Amniotic stem cell (primary cell): ENCODE results near the gene STK39.

Experiments used
- DNase-seq: peaks from one replicate; lab custom pipeline; 2025; lab: John Stamatoyannopoulos, UW

STK39 gene

GRCh38 chr2:168158586-168158985, 88.8 kb downstream of the STK39 start:
- no peak for DNase-seq

- DNase-seq = no peak
Observed at GRCh38 chr2:168157926-168158325, 89.5 kb downstream of the STK39 start.

GRCh38 chr2:168157070-168157469, 90.3 kb downstream of the STK39 start:
- DNase-seq = no peak

- no peak for DNase-seq
Observed at GRCh38 chr2:168156661-168157060, 90.7 kb downstream of the STK39 start.

- no peak for DNase-seq
Observed at GRCh38 chr2:168155680-168156079, 91.7 kb downstream of the STK39 start.

GRCh38 chr2:168155046-168155445, 92.3 kb downstream of the STK39 start:
- DNase-seq = no peak

GRCh38 chr2:168152902-168153530, 94.4 kb downstream of the STK39 start:
- DNase-seq = no peak

- no peak for DNase-seq
Observed at GRCh38 chr2:168149986-168150385, 97.4 kb downstream of the STK39 start.

- DNase-seq = no peak
Observed at GRCh38 chr2:168149150-168149974, 98.0 kb downstream of the STK39 start.

- no peak for DNase-seq
Observed at GRCh38 chr2:168147830-168148794, 99.3 kb downstream of the STK39 start.

GRCh38 chr2:168146892-168147810, 100.2 kb downstream of the STK39 start:
- no peak for DNase-seq

GRCh38 chr2:168145426-168146310, 101.7 kb downstream of the STK39 start:
- DNase-seq = no peak

GRCh38 chr2:168145011-168145410, 102.4 kb downstream of the STK39 start:
- DNase-seq = no peak

GRCh38 chr2:168143813-168144212, 103.6 kb downstream of the STK39 start:
- DNase-seq = no peak

GRCh38 chr2:168140892-168141291, 106.5 kb downstream of the STK39 start:
- no peak for DNase-seq

- DNase-seq = no peak
Observed at GRCh38 chr2:168139852-168140251, 107.5 kb downstream of the STK39 start.

GRCh38 chr2:168138901-168139300, 108.5 kb downstream of the STK39 start:
- DNase-seq = no peak

GRCh38 chr2:168138374-168138773, 109.0 kb downstream of the STK39 start:
- DNase-seq = no peak

GRCh38 chr2:168137510-168138180, 109.8 kb downstream of the STK39 start:
- DNase-seq = no peak
